ENCODE measurements around the gene NOXO1.
"Not testable (repeated sequence)": the region's sequence is repeated elsewhere in the genome, so short reads cannot be mapped to it uniquely, and the experiment has no call there.

Gene NOXO1

DNA sequence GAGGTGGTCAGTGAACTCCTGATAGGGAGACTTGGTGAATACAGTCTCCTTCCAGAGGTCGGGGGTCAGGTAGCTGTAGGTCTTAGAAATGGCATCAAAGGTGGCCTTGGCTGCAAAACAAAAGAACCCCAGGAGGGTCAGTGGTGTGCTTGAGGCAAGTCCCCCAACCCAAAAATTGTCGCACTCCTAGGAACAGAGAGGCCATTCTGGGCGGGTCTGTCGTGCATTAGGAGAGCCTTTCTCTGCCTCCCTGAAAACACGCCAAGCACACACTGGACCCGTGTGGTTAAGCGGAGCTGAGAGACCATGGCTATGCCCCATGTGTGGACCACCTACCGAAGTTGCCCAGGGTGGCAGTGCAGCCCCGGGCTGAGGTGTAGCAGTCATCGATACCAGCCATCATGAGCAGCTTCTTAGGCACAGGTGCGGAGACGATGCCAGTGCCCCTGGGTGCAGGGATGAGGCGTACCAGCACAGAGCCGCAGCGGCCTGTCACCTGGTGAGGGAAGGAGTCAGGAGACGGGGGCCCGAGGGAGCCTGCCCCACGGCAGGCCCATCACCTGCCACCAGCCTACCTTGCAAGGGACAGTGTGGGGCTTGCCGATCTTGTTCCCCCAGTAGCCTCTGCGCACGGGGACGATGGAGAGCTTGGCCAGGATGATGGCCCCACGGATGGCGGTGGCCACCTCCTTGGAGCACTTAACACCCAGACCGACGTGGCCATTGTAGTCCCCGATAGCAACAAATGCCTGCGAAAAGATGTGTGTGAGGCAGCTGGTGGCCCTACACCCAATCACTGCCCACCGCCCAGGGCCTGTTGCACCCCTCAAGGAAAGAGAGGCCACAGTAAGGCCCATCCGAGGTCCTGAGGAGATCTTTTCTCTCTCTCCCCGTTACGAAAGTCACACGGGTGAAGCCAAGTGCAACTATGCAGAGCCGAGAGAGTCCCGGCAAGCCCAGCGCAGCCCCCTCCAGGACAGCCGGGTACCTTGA is 18.8 kb downstream of the NOXO1 start:
- DNase-seq (ENCODE audit: low read depth), result not testable (repeated sequence)

- no peak for DNase-seq (ENCODE audit: low read depth)
Measured at GRCh38 chr16:1961651-1962067, 19.6 kb downstream of the NOXO1 start.

DNA sequence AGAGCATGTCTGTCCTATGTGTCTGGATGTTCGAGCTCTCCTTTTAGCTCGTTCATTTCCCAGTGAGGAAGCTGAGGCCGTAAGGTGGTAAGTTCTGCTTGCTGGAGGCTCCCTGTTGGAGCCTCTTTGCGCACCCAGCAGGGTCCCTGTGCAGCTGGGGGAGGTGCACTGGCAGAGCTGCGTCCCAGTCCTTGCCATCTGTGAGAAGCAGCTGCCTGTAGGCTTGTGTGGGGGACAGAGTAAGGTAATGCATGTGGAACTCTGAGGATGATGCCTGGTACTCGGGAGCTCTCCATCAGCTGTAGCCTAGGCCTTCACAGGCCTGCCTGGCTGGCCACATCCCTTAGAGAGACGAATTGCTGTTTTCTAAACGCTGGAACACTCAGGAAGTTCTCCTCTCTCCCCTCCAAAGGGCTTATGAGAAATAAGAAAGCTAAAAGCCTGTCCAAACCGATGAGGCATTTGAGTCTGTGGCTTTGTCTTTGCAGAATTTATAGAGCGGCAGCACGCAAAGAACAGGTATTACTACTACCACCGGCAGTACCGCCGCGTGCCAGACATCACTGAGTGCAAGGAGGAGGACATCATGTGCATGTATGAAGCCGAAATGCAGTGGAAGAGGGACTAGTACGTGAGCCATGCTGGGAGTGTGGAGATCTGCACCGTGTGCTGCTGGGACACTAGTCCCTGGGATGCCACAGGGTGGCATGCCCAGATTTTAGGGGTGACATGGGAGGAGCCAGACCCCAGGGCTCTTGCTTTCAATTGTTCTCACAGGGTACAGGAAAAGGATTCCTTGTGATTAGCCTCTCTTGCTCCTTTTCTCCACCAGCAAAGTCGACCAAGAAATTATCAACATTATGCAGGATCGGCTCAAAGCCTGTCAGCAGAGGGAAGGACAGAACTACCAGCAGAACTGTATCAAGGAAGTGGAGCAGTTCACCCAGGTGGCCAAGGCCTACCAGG is 20.3 kb downstream of the NOXO1 start:
- peak; percentile 32 for DNase-seq (ENCODE audit: low read depth)

DNA sequence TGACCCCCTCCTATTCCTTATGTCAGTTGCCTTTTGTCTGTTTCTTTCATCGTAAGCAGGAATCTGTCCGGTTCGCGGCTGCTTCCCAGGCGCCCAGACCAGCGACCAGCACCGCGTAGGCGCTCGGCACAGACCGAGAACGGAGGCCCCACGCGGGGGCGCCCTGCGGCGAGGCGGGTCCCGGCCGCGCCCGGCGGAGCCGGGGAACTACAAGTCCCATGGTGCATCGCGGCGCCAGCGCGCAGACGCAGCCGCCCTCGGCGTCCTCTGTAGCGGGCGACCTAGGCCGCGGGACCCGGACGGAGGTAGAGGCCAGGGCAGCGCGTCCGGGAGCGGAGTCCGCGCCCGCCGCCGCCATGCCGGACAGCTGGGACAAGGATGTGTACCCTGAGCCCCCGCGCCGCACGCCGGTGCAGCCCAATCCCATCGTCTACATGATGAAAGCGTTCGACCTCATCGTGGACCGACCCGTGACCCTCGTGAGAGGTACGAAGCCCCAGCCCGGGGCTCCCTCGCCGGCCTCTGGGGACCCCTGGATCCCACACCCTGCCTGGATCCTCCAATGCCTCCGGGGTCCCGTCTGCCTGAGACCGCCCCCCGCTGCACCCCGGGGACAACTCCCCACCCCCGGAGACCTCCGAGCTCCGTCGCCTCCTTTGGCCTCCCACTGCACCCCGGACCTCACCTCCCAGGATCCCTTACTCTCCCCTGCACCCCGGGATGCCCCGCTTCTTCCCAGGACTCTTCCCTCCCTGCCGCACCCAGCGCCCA is 21.8 kb downstream of the NOXO1 start, which contains the start of gene NDUFB10:
Gene NDUFB10 (plus strand): TSS at position 270 of the 771 bp plus-strand sequence. CDS start 87 bp downstream, at position 357.
- peak; percentile 89 for DNase-seq (ENCODE audit: low read depth)

DNA sequence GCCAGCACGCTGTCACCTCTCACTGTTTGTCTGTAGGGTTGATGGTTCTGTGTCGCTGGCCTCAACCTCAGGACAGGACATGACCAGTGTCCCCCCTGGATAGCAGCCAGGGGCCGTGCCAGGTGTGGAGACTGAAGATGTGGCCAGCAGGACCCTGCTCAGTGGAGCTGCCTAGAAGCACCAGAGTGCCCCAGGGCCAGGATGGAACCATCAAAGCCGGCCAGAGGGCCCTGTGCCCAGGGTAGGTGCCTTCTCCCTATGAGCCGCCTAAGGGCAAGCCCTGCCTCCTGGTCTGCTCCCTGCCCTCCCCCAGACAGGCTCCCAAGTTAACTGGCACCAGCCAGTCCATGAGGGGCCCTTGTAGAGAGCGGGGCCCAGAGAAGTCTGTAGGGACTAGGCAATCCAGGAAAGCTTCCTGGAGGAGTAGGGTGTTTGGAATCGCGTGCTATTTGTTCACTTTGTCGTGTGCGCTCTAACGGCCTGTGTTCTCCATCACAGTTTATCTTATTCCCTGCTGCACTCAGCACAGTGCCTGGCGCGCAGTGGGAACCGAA is 22.5 kb downstream of the NOXO1 start:
- DNase-seq (ENCODE audit: low read depth), result no peak

DNA sequence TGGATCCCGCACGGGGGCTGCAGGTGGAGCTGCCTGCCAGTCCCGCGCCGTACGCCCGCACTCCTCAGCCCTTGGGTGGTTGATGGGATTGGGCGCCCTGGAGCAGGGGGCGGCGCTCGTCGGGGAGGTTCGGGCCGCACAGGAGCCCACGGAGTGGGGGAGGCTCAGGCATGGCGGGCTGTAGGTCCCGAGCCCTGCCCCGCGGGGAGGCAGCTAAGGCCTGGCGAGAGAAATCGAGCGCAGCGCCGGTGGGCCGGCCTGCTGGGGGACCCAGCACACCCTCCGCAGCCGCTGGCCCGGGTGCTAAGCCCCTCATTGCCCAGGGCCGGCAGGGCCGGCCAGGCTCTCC is 23.2 kb downstream of the NOXO1 start:
- DNase-seq (ENCODE audit: low read depth), result not testable (repeated sequence)

- not testable (repeated sequence) for DNase-seq (ENCODE audit: low read depth)
Measured at GRCh38 chr16:1957434-1958142, 23.7 kb downstream of the NOXO1 start.

DNA sequence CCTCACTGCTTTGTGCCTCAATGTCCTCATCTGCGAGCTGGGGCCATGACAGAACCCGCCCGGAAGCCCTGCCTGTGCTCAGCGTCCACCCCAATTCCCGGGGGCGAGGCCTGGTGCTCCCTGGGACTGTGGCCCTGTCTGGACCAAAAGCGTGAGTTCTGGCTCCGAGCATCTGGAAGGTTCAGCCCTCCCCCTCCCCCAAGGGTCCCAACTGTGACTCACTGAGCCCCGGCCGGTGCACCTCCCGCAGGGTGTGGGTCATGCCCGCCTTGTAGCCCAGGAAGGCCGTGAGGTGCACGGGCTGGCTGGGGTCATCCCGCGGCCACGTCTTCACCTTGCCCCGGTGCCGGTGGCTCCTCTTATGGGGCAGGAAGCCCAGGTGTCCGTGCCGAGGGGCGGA is 27.5 kb downstream of the NOXO1 start:
- DNase-seq (ENCODE audit: low read depth), result no peak

DNA sequence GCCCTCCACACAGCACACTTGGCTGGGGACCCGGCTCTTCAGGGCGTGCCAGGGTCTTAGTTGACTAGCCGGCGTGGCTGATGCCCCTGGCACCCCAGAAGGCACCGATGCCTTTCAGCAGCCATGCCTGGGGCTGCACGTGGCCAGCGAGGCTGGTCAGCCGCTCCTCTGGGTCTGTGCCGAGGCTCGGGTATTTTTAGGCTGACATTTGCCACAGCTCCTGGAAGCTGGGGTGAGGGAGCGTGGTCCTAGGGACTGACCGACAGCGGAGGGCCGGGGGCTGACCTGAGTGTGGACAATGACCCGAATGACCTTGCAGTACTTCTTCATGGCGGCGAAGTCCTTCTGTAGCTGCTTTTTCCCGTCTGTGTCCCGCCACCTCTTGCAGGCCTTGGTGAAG is 30.7 kb downstream of the NOXO1 start:
- DNase-seq (ENCODE audit: low read depth), result no peak

DNA sequence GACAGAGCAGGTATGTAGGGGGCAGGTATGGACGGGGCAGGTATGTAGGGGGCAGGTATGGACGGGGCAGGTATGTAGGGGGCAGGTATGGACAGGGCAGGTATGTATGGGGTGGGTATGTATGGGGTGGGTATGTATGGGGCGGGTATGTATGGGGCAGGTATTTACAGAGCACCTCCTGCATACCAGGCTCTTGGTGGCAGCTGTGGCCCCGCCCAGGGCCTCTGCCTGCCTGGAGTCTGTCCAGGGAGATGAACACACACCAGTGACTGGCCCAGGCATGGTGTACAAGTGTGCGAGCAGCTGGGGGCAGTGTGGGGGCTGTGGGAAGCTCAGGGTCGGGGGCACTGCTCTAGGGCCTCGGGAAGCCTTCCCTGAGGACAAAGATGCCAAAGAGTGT is 31.2 kb downstream of the NOXO1 start:
- no peak for DNase-seq (ENCODE audit: low read depth)

DNA sequence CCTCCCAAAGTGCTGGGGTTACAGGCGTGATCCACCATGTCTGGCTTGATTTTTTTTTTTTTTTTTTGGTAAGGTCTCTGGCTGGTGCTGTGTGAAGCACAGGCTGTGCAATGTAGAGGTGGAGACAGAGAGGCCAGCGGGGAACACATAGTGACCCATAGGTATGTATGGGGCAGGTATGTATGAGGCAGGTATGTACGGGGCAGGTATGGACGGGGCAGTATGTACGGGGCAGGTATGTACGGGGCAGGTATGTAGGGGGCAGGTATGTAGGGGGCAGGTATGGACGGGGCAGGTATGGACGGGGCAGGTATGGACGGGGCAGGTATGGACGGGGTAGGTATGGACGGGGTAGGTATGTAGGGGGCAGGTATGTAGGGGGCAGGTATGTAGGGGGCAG is 31.8 kb downstream of the NOXO1 start:
- no peak for DNase-seq (ENCODE audit: low read depth)

GRCh38 chr16:1947369-1947670 is 33.9 kb downstream of the NOXO1 start:
- no peak for DNase-seq (ENCODE audit: low read depth)

- DNase-seq (ENCODE audit: low read depth), result no peak
Measured at GRCh38 chr16:1946495-1947368, 34.5 kb downstream of the NOXO1 start.

- no peak for DNase-seq (ENCODE audit: low read depth)
Measured at GRCh38 chr16:1945559-1946391, 35.5 kb downstream of the NOXO1 start.

DNA sequence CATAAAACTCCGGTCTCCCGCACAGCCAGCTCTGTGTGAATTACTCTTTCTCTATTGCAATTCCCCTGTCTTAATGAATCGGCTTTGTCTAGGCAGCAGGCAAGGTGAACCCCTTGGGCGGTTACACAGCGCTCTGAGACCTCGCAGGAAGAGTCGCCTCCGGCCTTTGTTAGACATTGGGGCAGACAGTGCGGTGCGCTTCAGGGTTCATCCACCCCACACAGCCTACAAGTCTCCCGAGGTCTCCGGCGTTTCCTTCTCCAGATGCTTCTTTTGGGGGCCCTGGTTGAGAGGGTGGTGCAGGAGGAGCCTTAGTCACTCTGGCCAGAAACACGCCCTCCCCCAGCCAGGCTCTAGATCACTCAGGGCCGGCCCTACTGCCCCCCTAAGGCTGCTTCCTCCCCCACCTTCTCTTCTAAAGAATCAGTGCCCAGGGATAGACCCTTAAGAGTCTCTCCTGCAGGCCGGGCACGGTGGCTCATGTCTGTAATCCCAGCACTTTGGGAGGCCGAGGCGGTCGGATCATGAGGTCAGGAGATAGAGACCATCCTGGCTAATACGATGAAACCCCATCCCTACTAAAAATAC is 36.6 kb downstream of the NOXO1 start:
- DNase-seq (ENCODE audit: low read depth), result no peak

DNA sequence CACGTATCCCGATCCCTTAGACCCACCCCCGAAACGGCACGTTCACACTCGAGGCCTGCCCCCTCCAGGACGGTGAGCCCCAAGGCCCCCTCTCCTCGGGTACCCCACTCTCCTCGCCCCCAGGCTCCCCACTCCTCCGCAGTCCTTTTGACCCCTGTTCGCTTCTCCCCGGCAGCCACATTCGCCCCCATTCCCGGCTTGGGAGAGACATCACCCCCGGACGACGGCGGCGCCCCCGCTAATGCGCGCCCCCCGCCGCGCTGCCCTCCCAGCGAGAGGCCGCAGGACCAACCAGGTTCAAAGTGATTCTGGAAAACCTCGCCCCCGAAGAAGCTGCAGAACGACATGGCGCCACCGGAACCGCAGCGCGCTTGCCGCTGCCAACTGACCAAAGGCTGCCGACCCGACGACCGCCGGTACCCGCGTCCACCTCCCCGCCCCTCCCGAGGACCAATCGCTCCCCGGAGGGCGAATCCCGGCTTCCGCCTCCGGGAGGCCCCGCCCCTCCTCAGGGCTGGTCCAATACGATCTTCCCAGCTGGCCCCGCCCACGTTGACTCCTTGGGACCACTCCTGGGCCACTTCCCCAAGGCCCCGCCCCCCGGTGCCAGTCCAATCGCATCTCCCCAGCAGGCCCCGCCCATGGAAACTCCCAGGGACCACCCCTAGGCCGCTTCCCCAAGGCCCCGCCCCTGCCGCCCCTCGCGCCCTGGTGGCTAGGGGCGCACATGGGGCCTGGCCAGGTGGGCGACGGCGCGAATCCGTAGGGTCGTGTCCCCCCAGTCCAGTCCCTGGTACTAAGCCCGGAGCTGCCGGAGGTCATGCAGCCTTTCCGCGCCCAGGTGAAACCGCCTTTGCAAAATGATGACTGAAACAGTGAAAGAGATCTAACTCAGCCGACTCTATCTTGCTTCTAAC is 38.2 kb downstream of the NOXO1 start, which contains the start of gene MSRB1:
Gene MSRB1 (minus strand): TSS at position 390 of the 917 bp plus-strand sequence. CDS start 43 bp downstream, at position 347.
- DNase-seq (ENCODE audit: low read depth), result peak; percentile 97

DNA sequence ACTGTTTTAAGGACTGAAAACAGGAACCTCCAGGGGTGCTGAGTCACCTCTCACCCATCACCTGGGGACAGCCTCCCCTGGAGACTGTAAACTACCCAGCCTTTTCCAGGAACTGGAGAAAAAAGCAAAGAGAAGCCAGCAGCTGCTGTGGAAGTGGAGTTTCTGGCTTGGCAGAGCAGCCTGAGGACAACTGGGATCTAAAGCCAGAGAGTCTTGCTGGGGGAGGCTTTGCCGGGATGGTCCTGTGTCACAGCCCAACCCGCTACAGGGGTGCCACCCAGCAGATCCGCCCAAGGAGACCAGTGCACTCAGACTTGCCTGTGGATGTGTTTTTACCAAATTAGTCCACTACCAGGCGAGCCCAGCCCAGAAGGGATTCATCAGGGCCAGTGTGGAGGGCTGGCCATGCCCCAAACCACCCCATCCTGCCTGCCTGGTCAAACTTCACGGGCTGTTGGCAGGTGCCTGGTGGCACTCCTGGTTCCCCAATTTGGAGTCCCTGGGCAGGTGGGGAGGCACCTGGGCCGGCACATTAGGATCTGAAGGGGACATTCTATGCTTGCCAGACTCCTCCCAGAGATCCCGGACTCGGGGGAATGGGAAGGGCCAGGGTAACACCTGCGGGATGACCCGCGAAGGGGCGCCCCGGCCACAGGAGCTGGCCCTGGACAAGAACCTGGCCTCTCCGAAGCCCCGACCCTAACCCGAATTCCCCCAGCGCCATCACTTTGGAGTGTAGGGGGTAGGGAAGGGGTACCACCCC is 39.0 kb downstream of the NOXO1 start:
- no peak for DNase-seq (ENCODE audit: low read depth)

All from fibroblast of gingiva (primary cell).